Nephron progenitor cell (in vitro differentiated cells): Measurements from ENCODE around the gene SUCO.

Experiments
- DNase-seq: peaks from one replicate; pipeline ENCODE4 v3.0.0; 2021
- H3K27ac Mint-ChIP-seq: 2 replicates; pipeline ENCODE4 v1.8.0; 2021; ENCODE audit warnings: mild to moderate bottlenecking, moderate library complexity, mixed read lengths
- H3K27me3 Mint-ChIP-seq: 2 replicates; pipeline ENCODE4 v1.8.0; 2021; ENCODE audit warnings: mild to moderate bottlenecking, low read depth, mixed read lengths; ENCODE audit not compliant: poor library complexity
- H3K36me3 Mint-ChIP-seq: 2 replicates; pipeline ENCODE4 v1.8.0; 2021; ENCODE audit warnings: low read depth, mixed read lengths
- H3K4me1 Mint-ChIP-seq: 2 replicates; pipeline ENCODE4 v1.8.0; 2021; ENCODE audit warnings: mixed read lengths
- H3K4me3 Mint-ChIP-seq: 2 replicates; pipeline ENCODE4 v1.8.0; 2021; ENCODE audit warnings: mild to moderate bottlenecking, moderate library complexity, mixed read lengths
- H3K9me3 Mint-ChIP-seq: 2 replicates; pipeline ENCODE4 v1.8.0; 2021; ENCODE audit warnings: mild to moderate bottlenecking, moderate library complexity, mixed read lengths
- TF ChIP-seq, protein P1 (sequence below): fragments of 200-600 bp; sonication (generic); IDR thresholded peaks from 2 replicates; pipeline ENCODE4 v1.5.0; 2021; ENCODE audit warnings: antibody characterized with exemption

SUCO gene

DNA sequence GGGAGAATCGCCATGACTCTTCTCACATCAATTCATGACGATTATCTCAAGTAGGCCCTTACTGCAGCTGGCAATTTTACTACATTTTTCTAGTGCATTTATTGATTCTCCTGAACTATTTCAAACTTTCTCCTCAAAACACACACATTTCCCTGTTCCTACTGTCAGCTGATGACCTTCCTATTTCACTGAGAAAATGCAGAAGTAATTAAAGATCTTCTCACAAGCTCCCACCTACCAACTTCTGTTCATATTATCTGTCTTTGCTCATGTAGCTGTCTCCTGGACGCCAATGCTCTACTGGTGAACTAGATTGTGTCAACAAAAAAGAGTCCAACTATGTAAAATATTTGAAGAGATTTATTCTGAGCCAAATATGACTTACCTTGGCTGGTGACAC, 89.6 kb downstream of the SUCO start:
- no peaks in the 10 kb centered on the region for H3K27me3 Mint-ChIP-seq
- H3K9me3 Mint-ChIP-seq, result peaks cover 50% of the 10 kb centered on the region
- no peak for DNase-seq
- H3K4me1 Mint-ChIP-seq, result peaks cover 9% of the 10 kb centered on the region
- peaks cover 15% of the 10 kb centered on the region for H3K36me3 Mint-ChIP-seq
- no peak overlapping the region for H3K4me3 Mint-ChIP-seq
- no peak overlapping the region for H3K27ac Mint-ChIP-seq
- TF ChIP-seq, protein P1, sequence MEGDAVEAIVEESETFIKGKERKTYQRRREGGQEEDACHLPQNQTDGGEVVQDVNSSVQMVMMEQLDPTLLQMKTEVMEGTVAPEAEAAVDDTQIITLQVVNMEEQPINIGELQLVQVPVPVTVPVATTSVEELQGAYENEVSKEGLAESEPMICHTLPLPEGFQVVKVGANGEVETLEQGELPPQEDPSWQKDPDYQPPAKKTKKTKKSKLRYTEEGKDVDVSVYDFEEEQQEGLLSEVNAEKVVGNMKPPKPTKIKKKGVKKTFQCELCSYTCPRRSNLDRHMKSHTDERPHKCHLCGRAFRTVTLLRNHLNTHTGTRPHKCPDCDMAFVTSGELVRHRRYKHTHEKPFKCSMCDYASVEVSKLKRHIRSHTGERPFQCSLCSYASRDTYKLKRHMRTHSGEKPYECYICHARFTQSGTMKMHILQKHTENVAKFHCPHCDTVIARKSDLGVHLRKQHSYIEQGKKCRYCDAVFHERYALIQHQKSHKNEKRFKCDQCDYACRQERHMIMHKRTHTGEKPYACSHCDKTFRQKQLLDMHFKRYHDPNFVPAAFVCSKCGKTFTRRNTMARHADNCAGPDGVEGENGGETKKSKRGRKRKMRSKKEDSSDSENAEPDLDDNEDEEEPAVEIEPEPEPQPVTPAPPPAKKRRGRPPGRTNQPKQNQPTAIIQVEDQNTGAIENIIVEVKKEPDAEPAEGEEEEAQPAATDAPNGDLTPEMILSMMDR, result no peak

DNA sequence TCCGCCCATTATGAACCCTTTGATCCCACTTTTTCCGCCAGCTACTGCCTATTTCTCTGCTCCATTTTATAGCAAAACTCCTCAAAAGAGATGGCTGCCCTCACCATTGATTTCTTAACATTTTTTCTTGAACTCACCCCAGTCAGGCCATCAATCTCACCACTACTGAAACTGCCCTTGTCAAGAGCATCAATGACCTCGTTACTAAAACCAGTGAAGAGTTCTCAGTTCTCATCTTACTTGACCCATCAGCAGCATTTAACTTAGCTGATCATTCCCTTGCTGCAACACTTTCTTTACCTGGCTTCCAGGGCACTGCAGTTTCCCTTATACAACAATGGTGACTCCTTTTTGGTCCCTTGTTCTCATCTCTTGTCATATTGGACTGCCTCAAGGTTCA, 90.8 kb downstream of the SUCO start:
- no peak for DNase-seq
- Mint-ChIP-seq H3K4me3 (no peak overlapping the region), H3K27me3 (no peaks in the 10 kb centered on the region), H3K9me3 (peaks cover 38% of the 10 kb centered on the region), H3K4me1 (peaks cover 9% of the 10 kb centered on the region), H3K27ac (peak overlapping the region; percentile 38), H3K36me3 (peaks cover 15% of the 10 kb centered on the region)
- TF ChIP-seq, protein P1, result no peak

DNA sequence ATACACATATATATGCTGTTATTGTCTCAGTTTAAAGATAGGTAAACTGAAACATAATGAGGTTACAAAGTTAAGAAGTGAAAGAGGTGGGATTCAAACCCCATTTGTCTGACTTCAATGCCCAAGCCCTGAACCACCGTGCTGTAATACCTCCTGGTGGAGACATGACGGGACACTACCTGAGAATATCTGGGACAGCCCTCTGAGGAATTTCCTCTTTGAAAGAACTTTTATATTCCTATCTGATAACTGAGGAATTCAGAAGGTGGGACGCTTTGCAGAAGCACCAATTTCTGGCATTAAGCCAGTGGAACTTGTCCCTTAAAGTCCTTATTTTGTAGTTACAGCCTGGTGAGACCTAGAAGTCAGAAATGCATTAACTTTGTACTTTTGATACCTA, 93.9 kb downstream of the SUCO start:
- Mint-ChIP-seq H3K36me3 (peaks cover 4% of the 10 kb centered on the region), H3K27me3 (no peaks in the 10 kb centered on the region), H3K4me3 (no peak overlapping the region), H3K9me3 (peaks cover 33% of the 10 kb centered on the region), H3K4me1 (peaks cover 9% of the 10 kb centered on the region), H3K27ac (no peak overlapping the region)
- TF ChIP-seq, protein P1, result no peak
- no peak for DNase-seq

GRCh38 chr1:172627702-172628101, 94.8 kb downstream of the SUCO start:
- TF ChIP-seq, protein P1, result no peak
- no peak overlapping the region for H3K27ac Mint-ChIP-seq
- H3K4me1 Mint-ChIP-seq, result peaks cover 9% of the 10 kb centered on the region
- H3K27me3 Mint-ChIP-seq, result no peaks in the 10 kb centered on the region
- H3K4me3 Mint-ChIP-seq, result no peak overlapping the region
- H3K9me3 Mint-ChIP-seq, result peaks cover 33% of the 10 kb centered on the region
- peaks cover 10% of the 10 kb centered on the region for H3K36me3 Mint-ChIP-seq
- DNase-seq, result no peak

DNA sequence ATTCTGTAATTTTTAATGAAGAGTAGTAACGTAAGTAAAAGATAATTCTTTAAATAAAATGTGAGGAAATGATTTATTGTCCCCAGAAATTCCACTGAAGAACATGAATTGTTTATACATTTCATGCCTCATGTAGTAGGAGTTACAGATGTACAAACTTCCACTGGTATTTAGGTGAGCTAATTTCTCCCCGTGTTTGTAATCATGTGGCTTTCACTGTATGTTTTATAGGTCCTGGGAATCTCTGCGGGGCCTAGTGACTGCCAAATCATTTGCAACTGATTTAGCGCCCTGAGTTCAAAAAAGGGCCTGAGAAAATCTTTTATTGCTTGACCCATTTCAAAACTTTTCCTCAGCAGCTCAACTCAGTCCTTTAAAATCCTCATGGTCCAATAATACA, 95.5 kb downstream of the SUCO start:
- peaks cover 10% of the 10 kb centered on the region for H3K36me3 Mint-ChIP-seq
- peaks cover 9% of the 10 kb centered on the region for H3K4me1 Mint-ChIP-seq
- no peak overlapping the region for H3K27ac Mint-ChIP-seq
- DNase-seq, result no peak
- no peak overlapping the region for H3K4me3 Mint-ChIP-seq
- no peaks in the 10 kb centered on the region for H3K27me3 Mint-ChIP-seq
- TF ChIP-seq, protein P1, result no peak
- H3K9me3 Mint-ChIP-seq, result peaks cover 35% of the 10 kb centered on the region

GRCh38 chr1:172629170-172629569, 96.2 kb downstream of the SUCO start:
- TF ChIP-seq, protein P1, result no peak
- Mint-ChIP-seq H3K36me3 (peaks cover 10% of the 10 kb centered on the region), H3K27me3 (no peaks in the 10 kb centered on the region), H3K4me1 (peaks cover under 1% of the 10 kb centered on the region), H3K9me3 (peaks cover 35% of the 10 kb centered on the region), H3K4me3 (no peak overlapping the region), H3K27ac (no peak overlapping the region)
- no peak for DNase-seq
